HG03095 (cell line): ENCODE measurements around the gene CFAP119.

ENCODE experiments used
- ATAC-seq: cut with Tn5 transposase; IDR thresholded peaks from one replicate; pipeline ENCODE4 v1.9.1; 2021; ENCODE audit warnings: moderate library complexity; ENCODE audit not compliant: unreplicated experiment

CFAP119 gene

GRCh38 chr16:30782486-30783279 lies 20.8 kb upstream of the CFAP119 start:
- no peak for ATAC-seq

GRCh38 chr16:30780549-30780948 lies 18.7 kb upstream of the CFAP119 start:
- no peak for ATAC-seq

GRCh38 chr16:30780021-30780420 lies 18.2 kb upstream of the CFAP119 start:
- no peak for ATAC-seq

GRCh38 chr16:30779596-30779995 lies 17.7 kb upstream of the CFAP119 start:
- ATAC-seq = no peak

- no peak for ATAC-seq
These were observed 16.8 kb upstream of the CFAP119 start for GRCh38 chr16:30778549-30779244.

- ATAC-seq = no peak
These were observed 15.9 kb upstream of the CFAP119 start for GRCh38 chr16:30777591-30778297.

- peak; percentile 61 for ATAC-seq
These were observed 13.7 kb upstream of the CFAP119 start for GRCh38 chr16:30775392-30776188.

- ATAC-seq = peak; percentile 7
These were observed 13.2 kb upstream of the CFAP119 start for GRCh38 chr16:30775131-30775391.

GRCh38 chr16:30774367-30775130 lies 12.7 kb upstream of the CFAP119 start:
- no peak for ATAC-seq

GRCh38 chr16:30773826-30774225 lies 12.0 kb upstream of the CFAP119 start:
- no peak for ATAC-seq

GRCh38 chr16:30771726-30772125 lies 9.9 kb upstream of the CFAP119 start:
- ATAC-seq = no peak

- ATAC-seq = no peak
These were observed 7.7 kb upstream of the CFAP119 start for GRCh38 chr16:30769379-30770089.

GRCh38 chr16:30768583-30769181 lies 6.8 kb upstream of the CFAP119 start:
- no peak for ATAC-seq

GRCh38 chr16:30767767-30768465 lies 6.1 kb upstream of the CFAP119 start:
- no peak for ATAC-seq

- ATAC-seq = no peak
These were observed 5.0 kb upstream of the CFAP119 start for GRCh38 chr16:30766933-30767284.

GRCh38 chr16:30766206-30766932 lies 4.5 kb upstream of the CFAP119 start:
- no peak for ATAC-seq

GRCh38 chr16:30764816-30765465 lies 3.1 kb upstream of the CFAP119 start:
- ATAC-seq = no peak

- ATAC-seq = no peak
These were observed 2.2 kb upstream of the CFAP119 start for GRCh38 chr16:30764086-30764485.
